ENCODE results near the gene ILDR1. TPM values are rescaled to one million over a fixed set of nuclear protein-coding genes. Genes with fewer than 3 reads are reported as not detected.
"Not testable (repeated sequence)": the region's sequence is repeated elsewhere in the genome, so short reads cannot be mapped to it uniquely, and the experiment has no call there.

The ILDR1 gene
- total RNA-seq, 1 donor from 2014 or later, result 6.9 TPM

DNA sequence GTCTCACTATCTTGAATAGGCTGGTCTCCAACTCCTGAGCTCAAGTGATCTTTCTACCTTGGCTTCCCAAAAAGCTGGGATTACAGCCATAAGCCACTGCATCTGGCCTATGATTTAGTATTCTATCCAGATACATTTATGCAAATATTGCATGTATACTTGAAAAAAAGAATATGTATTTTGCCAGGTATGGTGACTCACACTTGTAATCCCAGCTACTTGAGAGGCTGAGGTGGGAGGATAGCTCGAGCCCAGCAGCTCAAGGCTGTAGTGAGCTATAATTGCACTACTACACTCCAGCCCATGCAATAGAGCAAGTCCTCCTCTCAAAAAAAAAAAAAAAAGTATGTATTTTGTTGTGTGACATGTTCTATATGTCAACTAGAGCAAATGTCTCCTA, 73.4 kb downstream of the ILDR1 start:
- intact Hi-C loops (cut with DNase I), result no loop called here
- Histone ChIP-seq H3K27me3 (no peaks in the 10 kb centered on the region), H3K4me1 (no peaks in the 10 kb centered on the region), H3K9me3 (peaks cover 9% of the 10 kb centered on the region), H3K27ac (no peak overlapping the region), H3K36me3 (no peaks in the 10 kb centered on the region), H3K4me3 (no peak overlapping the region)
- TF ChIP-seq, protein P1, sequence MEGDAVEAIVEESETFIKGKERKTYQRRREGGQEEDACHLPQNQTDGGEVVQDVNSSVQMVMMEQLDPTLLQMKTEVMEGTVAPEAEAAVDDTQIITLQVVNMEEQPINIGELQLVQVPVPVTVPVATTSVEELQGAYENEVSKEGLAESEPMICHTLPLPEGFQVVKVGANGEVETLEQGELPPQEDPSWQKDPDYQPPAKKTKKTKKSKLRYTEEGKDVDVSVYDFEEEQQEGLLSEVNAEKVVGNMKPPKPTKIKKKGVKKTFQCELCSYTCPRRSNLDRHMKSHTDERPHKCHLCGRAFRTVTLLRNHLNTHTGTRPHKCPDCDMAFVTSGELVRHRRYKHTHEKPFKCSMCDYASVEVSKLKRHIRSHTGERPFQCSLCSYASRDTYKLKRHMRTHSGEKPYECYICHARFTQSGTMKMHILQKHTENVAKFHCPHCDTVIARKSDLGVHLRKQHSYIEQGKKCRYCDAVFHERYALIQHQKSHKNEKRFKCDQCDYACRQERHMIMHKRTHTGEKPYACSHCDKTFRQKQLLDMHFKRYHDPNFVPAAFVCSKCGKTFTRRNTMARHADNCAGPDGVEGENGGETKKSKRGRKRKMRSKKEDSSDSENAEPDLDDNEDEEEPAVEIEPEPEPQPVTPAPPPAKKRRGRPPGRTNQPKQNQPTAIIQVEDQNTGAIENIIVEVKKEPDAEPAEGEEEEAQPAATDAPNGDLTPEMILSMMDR (IDR thresholded peaks at IDR 0.05), result no peak
- ATAC-seq (no peak), DNase-seq (no peak)

DNA sequence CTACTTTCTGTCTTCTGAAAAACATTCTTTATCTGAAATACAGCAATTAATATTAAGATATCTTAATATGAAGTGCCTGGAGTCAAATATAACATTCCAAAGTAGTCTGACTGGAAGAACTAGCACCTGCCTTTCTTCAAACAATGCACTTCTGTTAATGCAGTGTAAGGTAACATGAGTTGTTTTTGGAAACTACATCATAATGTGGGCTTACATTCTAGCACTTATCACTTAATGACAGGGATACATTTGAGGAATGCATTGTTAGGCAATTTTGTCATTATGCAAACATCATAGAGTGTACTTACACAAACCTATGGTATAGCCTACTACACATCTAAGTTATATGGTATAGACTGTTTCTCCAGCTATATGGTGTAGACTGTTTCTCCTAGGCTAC, 78.6 kb downstream of the ILDR1 start:
- Histone ChIP-seq H3K9me3 (no peaks in the 10 kb centered on the region), H3K27ac (no peak overlapping the region), H3K4me1 (no peaks in the 10 kb centered on the region), H3K36me3 (no peaks in the 10 kb centered on the region), H3K4me3 (no peak overlapping the region), H3K27me3 (no peaks in the 10 kb centered on the region)
- TF ChIP-seq, protein P1 (IDR thresholded peaks at IDR 0.05), result no peak
- intact Hi-C loops (cut with DNase I), result no loop called here
- no peak for DNase-seq
- no peak for ATAC-seq

GRCh38 chr3:121942116-121942786, 79.8 kb downstream of the ILDR1 start:
- no peaks in the 10 kb centered on the region for H3K4me1 ChIP-seq
- no peaks in the 10 kb centered on the region for H3K9me3 ChIP-seq
- no peaks in the 10 kb centered on the region for H3K27me3 ChIP-seq
- H3K4me3 ChIP-seq, result no peak overlapping the region
- no peaks in the 10 kb centered on the region for H3K36me3 ChIP-seq
- TF ChIP-seq, protein P1 (IDR thresholded peaks at IDR 0.05), result no peak
- intact Hi-C loops (cut with DNase I), result no loop called here
- H3K27ac ChIP-seq, result no peak overlapping the region
- no peak for DNase-seq
- ATAC-seq, result peak; percentile 49

DNA sequence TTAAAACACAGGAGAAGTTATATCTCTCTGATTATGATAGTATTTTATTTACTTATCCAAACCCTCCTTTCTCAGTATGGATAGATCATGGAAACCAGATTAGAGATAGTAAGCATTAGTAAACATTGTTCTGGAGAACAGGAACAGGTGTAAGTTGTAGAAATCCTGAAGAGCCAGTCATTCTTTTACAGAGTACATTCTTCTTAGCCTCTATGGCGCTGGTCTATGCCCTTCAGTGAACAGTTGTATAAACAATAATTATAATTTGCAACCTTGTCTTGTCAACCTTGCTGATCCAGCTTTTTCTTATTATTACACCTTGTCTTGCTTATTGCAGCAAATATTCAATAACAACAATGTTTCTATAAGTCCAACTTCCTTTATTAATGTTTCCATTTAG, 80.5 kb downstream of the ILDR1 start:
- intact Hi-C loops (cut with DNase I), result no loop called here
- Histone ChIP-seq H3K27me3 (no peaks in the 10 kb centered on the region), H3K4me1 (no peaks in the 10 kb centered on the region), H3K36me3 (no peaks in the 10 kb centered on the region), H3K9me3 (no peaks in the 10 kb centered on the region), H3K4me3 (no peak overlapping the region), H3K27ac (no peak overlapping the region)
- ATAC-seq, result no peak
- no peak for DNase-seq
- TF ChIP-seq, protein P1 (IDR thresholded peaks at IDR 0.05), result no peak

DNA sequence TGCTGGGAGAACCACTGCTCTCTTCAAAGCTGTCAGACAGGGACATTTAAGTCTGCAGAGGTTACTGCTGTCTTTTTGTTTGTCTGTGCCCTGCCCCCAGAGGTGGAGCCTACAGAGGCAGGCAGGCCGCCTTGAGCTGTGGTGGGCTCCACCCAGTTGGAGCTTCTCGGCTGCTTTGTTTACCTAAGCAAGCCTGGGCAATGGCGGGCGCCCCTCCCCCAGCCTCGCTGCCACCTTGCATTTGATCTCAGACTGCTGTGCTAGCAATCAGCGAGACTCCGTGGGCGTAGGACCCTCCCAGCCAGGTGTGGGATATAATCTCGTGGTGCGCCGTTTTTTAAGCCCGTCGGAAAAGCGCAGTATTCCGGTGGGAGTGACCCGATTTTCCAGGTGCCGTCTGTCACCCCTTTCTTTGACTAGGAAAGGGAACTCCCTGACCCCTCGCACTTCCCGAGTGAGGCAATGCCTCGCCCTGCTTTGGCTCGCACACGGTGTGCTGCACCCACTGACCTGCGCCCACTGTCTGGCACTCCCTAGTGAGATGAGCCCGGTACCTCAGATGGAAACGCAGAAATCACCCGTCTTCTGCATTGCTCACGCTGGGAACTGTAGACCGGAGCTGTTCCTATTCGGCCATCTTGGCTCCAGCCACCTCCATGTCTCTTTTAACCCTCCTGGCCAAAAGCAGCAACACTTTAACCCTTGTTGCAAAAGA, 83.7 kb downstream of the ILDR1 start:
- ATAC-seq; H3K36me3 ChIP-seq; H3K27ac ChIP-seq; H3K4me3 ChIP-seq; H3K27me3 ChIP-seq; DNase-seq; H3K9me3 ChIP-seq; H3K4me1 ChIP-seq; intact Hi-C loops (cut with DNase I): not testable (repeated sequence)

Other genes with a start within 250 kb of the ILDR1 start
- 14.5 TPM for gene IQCB1, start 187.2 kb downstream of the ILDR1 start, total RNA-seq
- gene EAF2, start 187.0 kb downstream of the ILDR1 start, total RNA-seq, result 4.8 TPM
- gene SLC15A2, start 127.8 kb downstream of the ILDR1 start, total RNA-seq, result 63.6 TPM
- 27.4 TPM for gene CD86, start 33.1 kb upstream of the ILDR1 start, total RNA-seq
- gene CASR, start 161.4 kb upstream of the ILDR1 start, total RNA-seq, result 0.20 TPM